ENCODE results near the gene SENP2. TPM values are rescaled to one million over a fixed set of nuclear protein-coding genes. Genes with fewer than 3 reads are reported as not detected.
"Not testable (repeated sequence)": the region's sequence is repeated elsewhere in the genome, so short reads cannot be mapped to it uniquely, and the experiment has no call there.

The SENP2 gene
- total and polyA plus RNA-seq, 7 experiments from 2014 or later: 11.0 to 59.2 (median 40.8) TPM

GRCh38 chr3:185638651-185639050, 52.6 kb downstream of the SENP2 start:
- intact Hi-C loops (cut with micrococcal nuclease); H3K27me3 ChIP-seq (ENCODE audit: control insufficient read depth in 2 of 2, insufficient read depth in 2 of 2, low read length in 2 of 2); H3K27ac ChIP-seq (ENCODE audit: low read depth, low read length); H3K4me3 Mint-ChIP-seq; H3K27me3 Mint-ChIP-seq; ATAC-seq; POLR2A ChIA-PET; CTCF ChIA-PET; H3K4me1 ChIP-seq (ENCODE audit: control insufficient read depth in 2 of 2, insufficient read depth in 2 of 2, low read length in 2 of 2); DNase-seq; H3K9me3 ChIP-seq (ENCODE audit: control insufficient read depth in 2 of 3, low read length in 3 of 3); H3K36me3 Mint-ChIP-seq; H3K9me3 Mint-ChIP-seq; H3K4me3 ChIP-seq (ENCODE audit: low read length); H3K4me1 Mint-ChIP-seq; H3K36me3 ChIP-seq (ENCODE audit: control insufficient read depth in 2 of 3, insufficient read depth in 3 of 3, low read length in 3 of 3); H3K27ac Mint-ChIP-seq: not testable (repeated sequence)

DNA sequence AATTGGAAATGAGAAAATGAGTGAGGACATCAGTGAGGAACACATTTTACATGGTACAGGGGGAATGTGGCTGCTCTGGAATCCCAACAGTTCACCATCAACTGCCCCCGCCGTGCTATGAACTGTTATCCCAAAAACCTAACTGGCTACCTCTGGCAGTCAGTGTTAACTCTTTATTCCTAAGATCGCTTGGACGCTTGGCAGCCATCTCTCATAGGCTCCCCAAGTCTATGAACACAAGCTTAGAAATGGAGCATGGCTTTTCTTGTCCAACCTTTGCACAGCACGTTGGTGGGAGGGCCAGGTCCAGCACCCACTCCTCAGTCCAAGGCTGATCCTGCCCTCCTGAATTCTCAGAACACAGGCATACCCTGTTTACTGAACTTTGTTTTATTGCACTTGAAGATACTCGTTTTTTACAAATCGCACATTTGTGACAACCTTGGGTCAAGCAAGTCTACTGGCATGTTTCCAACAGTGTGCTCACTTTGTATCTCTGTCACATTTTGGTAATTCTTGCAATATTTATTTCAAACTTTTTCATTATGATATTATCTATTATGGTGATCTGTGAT, 53.6 kb downstream of the SENP2 start:
- H3K36me3 Mint-ChIP-seq: no peaks in the 10 kb centered on the region
- peaks cover 0 to 7% (median 0%) of the 10 kb centered on the region in 5 donors for H3K27me3 Mint-ChIP-seq
- no peak overlapping the region for H3K27ac Mint-ChIP-seq
- ChIA-PET CTCF (interaction anchor here (1.3 kb wide), 1 partner anchor 21 kb away, joined by 3 read pairs; no protein-coding TSS in a partner anchor), POLR2A (no interaction called here)
- H3K27ac ChIP-seq (ENCODE audit: low read depth, low read length): no peak overlapping the region
- no peaks in the 10 kb centered on the region for H3K27me3 ChIP-seq (ENCODE audit: control insufficient read depth in 2 of 2, insufficient read depth in 2 of 2, low read length in 2 of 2)
- H3K9me3 Mint-ChIP-seq: peaks cover 0 to 3% (median 0%) of the 10 kb centered on the region in 11 donors
- H3K36me3 ChIP-seq (ENCODE audit: control insufficient read depth in 2 of 3, insufficient read depth in 3 of 3, low read length in 3 of 3): no peaks in the 10 kb centered on the region
- no peaks in the 10 kb centered on the region for H3K4me1 ChIP-seq (ENCODE audit: control insufficient read depth in 2 of 2, insufficient read depth in 2 of 2, low read length in 2 of 2)
- H3K4me3 Mint-ChIP-seq: no peak overlapping the region
- ATAC-seq (no peak), DNase-seq (no peak)
- no peak overlapping the region for H3K4me3 ChIP-seq (ENCODE audit: low read length)
- H3K4me1 Mint-ChIP-seq: peaks cover 0 to 1% (median 0%) of the 10 kb centered on the region in 7 donors
- no peaks in the 10 kb centered on the region for H3K9me3 ChIP-seq (ENCODE audit: control insufficient read depth in 2 of 3, low read length in 3 of 3)
- intact Hi-C loops (cut with micrococcal nuclease): no loop called here

DNA sequence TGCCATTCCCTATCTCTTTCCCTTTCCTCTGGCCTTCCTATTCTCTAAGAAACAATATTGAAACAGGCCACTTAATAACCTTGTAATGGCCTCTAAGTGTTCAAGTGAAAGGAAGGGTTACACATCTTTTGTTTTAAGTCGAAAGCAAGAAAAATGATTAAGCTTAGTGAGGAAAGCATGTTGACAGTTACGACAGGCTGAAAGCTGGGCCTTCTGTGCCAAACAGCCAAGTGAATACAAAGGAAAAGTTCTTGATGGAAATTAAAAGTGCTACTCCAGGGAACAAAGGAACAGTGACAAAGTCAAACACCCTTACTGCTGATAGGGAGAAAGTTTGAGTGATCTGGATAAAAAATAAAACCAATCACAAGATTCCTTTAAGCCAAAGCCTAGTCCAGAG, 54.2 kb downstream of the SENP2 start:
- intact Hi-C loops (cut with micrococcal nuclease): no loop called here
- ATAC-seq: no peak
- ChIA-PET CTCF (interaction anchor here (1.3 kb wide), 1 partner anchor 20 kb away, joined by 3 read pairs; no protein-coding TSS in a partner anchor), POLR2A (no interaction called here)
- Histone ChIP-seq H3K36me3 (ENCODE audit: control insufficient read depth in 2 of 3, insufficient read depth in 3 of 3, low read length in 3 of 3) (no peaks in the 10 kb centered on the region), H3K27me3 (ENCODE audit: control insufficient read depth in 2 of 2, insufficient read depth in 2 of 2, low read length in 2 of 2) (no peaks in the 10 kb centered on the region), H3K27ac (ENCODE audit: low read depth, low read length) (no peak overlapping the region), H3K4me1 (ENCODE audit: control insufficient read depth in 2 of 2, insufficient read depth in 2 of 2, low read length in 2 of 2) (no peaks in the 10 kb centered on the region), H3K4me3 (ENCODE audit: low read length) (no peak overlapping the region), H3K9me3 (ENCODE audit: control insufficient read depth in 2 of 3, low read length in 3 of 3) (no peaks in the 10 kb centered on the region)
- no peak overlapping the region for H3K4me3 Mint-ChIP-seq
- peaks cover 1 to 8% (median 4%) of the 10 kb centered on the region in 5 donors for H3K27me3 Mint-ChIP-seq
- H3K27ac Mint-ChIP-seq: no peak overlapping the region
- H3K4me1 Mint-ChIP-seq: peaks cover 0 to 1% (median 0%) of the 10 kb centered on the region in 7 donors
- no peaks in the 10 kb centered on the region for H3K36me3 Mint-ChIP-seq
- H3K9me3 Mint-ChIP-seq: peaks cover 0 to 3% (median 0%) of the 10 kb centered on the region in 11 donors
- DNase-seq: no peak

DNA sequence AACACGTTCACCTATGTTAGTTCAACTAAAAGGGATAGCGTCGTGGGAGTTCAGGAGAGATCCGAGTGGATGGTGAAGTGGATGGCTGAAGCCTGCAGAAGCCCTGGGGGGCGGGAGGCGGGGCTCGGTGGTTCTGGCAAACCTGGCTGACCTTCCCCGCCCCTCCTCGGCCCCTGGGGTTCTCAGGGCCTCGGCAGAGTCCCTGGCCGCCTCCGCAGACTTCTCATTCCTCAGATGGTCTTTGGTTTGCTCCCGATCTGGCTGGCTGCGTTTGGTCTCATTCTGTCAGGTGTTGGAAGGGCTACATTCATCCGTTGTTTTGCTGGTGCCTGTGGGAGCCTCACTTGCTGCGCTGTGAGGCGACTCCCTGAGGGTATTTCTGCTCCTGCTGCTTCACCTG, 59.1 kb downstream of the SENP2 start:
- H3K4me1 Mint-ChIP-seq; CTCF ChIA-PET; H3K27me3 ChIP-seq (ENCODE audit: control insufficient read depth in 2 of 2, insufficient read depth in 2 of 2, low read length in 2 of 2); H3K4me3 ChIP-seq (ENCODE audit: low read length); DNase-seq; H3K4me3 Mint-ChIP-seq; intact Hi-C loops (cut with micrococcal nuclease); ATAC-seq; H3K36me3 ChIP-seq (ENCODE audit: control insufficient read depth in 2 of 3, insufficient read depth in 3 of 3, low read length in 3 of 3); POLR2A ChIA-PET; H3K36me3 Mint-ChIP-seq; H3K4me1 ChIP-seq (ENCODE audit: control insufficient read depth in 2 of 2, insufficient read depth in 2 of 2, low read length in 2 of 2); H3K9me3 Mint-ChIP-seq; H3K27ac Mint-ChIP-seq; H3K27ac ChIP-seq (ENCODE audit: low read depth, low read length); H3K9me3 ChIP-seq (ENCODE audit: control insufficient read depth in 2 of 3, low read length in 3 of 3): not testable (repeated sequence)
- peaks cover 13 to 28% (median 22%) of the 10 kb centered on the region in 5 donors for H3K27me3 Mint-ChIP-seq

- H3K36me3 Mint-ChIP-seq: no peaks in the 10 kb centered on the region
- ATAC-seq: no peak
- H3K27ac ChIP-seq (ENCODE audit: low read depth, low read length): no peak overlapping the region
- DNase-seq: no peak
- intact Hi-C loops (cut with micrococcal nuclease): no loop called here
- H3K4me1 ChIP-seq (ENCODE audit: control insufficient read depth in 2 of 2, insufficient read depth in 2 of 2, low read length in 2 of 2): no peaks in the 10 kb centered on the region
- no peak overlapping the region for H3K4me3 ChIP-seq (ENCODE audit: low read length)
- H3K4me3 Mint-ChIP-seq: no peak overlapping the region
- POLR2A ChIA-PET: no interaction called here
- peaks cover 13 to 28% (median 22%) of the 10 kb centered on the region in 5 donors for H3K27me3 Mint-ChIP-seq
- CTCF ChIA-PET: no interaction called here
- H3K36me3 ChIP-seq (ENCODE audit: control insufficient read depth in 2 of 3, insufficient read depth in 3 of 3, low read length in 3 of 3): no peaks in the 10 kb centered on the region
- no peaks in the 10 kb centered on the region for H3K9me3 ChIP-seq (ENCODE audit: control insufficient read depth in 2 of 3, low read length in 3 of 3)
- H3K27me3 ChIP-seq (ENCODE audit: control insufficient read depth in 2 of 2, insufficient read depth in 2 of 2, low read length in 2 of 2): no peaks in the 10 kb centered on the region
- H3K9me3 Mint-ChIP-seq: no peaks in the 10 kb centered on the region
- peaks cover 0 to 7% (median 0%) of the 10 kb centered on the region in 7 donors for H3K4me1 Mint-ChIP-seq
- no peak overlapping the region for H3K27ac Mint-ChIP-seq
Observed at GRCh38 chr3:185645596-185646381, 59.7 kb downstream of the SENP2 start.

DNA sequence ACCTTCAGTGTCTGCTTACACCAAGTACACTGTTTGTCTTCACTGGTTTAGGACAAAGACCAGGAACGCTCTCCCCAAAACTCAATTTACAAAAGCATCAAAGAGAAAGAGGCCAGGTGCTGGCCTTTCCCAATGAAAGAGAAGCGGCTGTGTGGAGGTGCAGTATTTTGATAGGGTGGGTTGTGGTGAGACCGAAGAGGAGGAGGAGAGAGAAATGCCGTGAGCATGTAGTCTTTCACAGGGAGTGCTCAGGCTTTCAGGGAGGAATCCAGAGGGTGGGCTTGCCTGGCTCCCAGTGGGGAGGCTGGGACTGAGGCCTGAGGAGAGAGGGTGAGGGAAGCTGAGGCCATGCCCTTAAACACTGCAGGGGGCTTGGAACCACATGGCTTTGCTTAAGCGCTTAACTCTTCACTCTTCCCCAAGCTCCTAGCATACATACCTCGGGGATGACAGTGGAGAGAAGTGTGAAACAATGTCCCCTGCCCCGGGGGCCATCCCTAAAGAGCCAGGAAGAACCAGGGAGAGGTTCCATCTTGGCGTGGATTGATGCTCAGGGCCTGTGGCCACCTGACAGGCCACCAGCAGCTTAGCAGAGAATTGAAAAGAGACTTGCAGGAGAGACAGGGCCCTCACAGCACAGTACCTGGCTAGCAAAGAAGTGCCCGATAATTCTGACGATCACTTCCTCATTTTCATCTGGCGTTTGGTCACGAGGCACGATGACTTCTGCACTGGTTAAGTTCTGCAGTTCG, 60.5 kb downstream of the SENP2 start:
- Histone ChIP-seq H3K4me1 (ENCODE audit: control insufficient read depth in 2 of 2, insufficient read depth in 2 of 2, low read length in 2 of 2) (no peaks in the 10 kb centered on the region), H3K27ac (ENCODE audit: low read depth, low read length) (no peak overlapping the region), H3K36me3 (ENCODE audit: control insufficient read depth in 2 of 3, insufficient read depth in 3 of 3, low read length in 3 of 3) (no peaks in the 10 kb centered on the region), H3K4me3 (ENCODE audit: low read length) (no peak overlapping the region), H3K27me3 (ENCODE audit: control insufficient read depth in 2 of 2, insufficient read depth in 2 of 2, low read length in 2 of 2) (no peaks in the 10 kb centered on the region), H3K9me3 (ENCODE audit: control insufficient read depth in 2 of 3, low read length in 3 of 3) (no peaks in the 10 kb centered on the region)
- Mint-ChIP-seq H3K36me3 (no peaks in the 10 kb centered on the region), H3K4me1 (peaks cover 0 to 7% (median 0%) of the 10 kb centered on the region in 7 donors), H3K27ac (no peak overlapping the region), H3K9me3 (no peaks in the 10 kb centered on the region), H3K4me3 (no peak overlapping the region), H3K27me3 (peaks cover 13 to 28% (median 22%) of the 10 kb centered on the region in 5 donors)
- ChIA-PET POLR2A (no interaction called here), CTCF (no interaction called here)
- ATAC-seq (no peak), DNase-seq (no peak)
- intact Hi-C loops (cut with micrococcal nuclease): no loop called here

Data from naive thymus-derived CD4-positive, alpha-beta T cell (primary cell).